Rectal smooth muscle tissue (tissue), 1 donor: ENCODE measurements around the gene DENND11.
A peak's percentile ranks its signal among the peaks of the same experiment; 100 is the strongest.

Source experiments
- H3K27ac ChIP-seq: one replicate; pipeline ENCODE4 v1.7.0; 2013; ENCODE audit warnings: low read depth, low read length, inconsistent platforms
- H3K27me3 ChIP-seq: one replicate; pipeline ENCODE4 v1.7.0; 2013; ENCODE audit warnings: low read length; ENCODE audit not compliant: control insufficient read depth, insufficient read depth
- H3K36me3 ChIP-seq: one replicate; pipeline ENCODE4 v1.7.0; 2013; ENCODE audit warnings: low read length; ENCODE audit not compliant: control insufficient read depth, insufficient read depth
- H3K4me1 ChIP-seq: one replicate; pipeline ENCODE4 v1.7.0; 2013; ENCODE audit warnings: low read length; ENCODE audit not compliant: control insufficient read depth, insufficient read depth
- H3K4me3 ChIP-seq: one replicate; pipeline ENCODE4 v1.7.0; 2013; ENCODE audit warnings: low read length
- H3K9ac ChIP-seq: one replicate; pipeline ENCODE4 v1.7.0; 2013; ENCODE audit warnings: low read length

The DENND11 gene, protein sequence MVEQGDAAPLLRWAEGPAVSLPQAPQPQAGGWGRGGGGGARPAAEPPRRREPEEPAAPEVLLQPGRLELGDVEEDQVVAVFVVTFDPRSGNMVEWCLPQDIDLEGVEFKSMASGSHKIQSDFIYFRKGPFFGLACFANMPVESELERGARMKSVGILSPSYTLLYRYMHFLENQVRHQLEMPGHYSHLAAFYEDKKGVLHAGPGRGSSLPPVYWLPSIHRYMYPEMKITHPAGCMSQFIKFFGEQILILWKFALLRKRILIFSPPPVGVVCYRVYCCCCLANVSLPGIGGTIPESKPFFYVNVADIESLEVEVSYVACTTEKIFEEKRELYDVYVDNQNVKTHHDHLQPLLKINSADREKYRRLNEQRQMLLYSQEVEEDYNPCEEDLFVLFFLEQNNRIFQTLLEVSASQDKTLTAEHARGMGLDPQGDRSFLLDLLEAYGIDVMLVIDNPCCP

DNA sequence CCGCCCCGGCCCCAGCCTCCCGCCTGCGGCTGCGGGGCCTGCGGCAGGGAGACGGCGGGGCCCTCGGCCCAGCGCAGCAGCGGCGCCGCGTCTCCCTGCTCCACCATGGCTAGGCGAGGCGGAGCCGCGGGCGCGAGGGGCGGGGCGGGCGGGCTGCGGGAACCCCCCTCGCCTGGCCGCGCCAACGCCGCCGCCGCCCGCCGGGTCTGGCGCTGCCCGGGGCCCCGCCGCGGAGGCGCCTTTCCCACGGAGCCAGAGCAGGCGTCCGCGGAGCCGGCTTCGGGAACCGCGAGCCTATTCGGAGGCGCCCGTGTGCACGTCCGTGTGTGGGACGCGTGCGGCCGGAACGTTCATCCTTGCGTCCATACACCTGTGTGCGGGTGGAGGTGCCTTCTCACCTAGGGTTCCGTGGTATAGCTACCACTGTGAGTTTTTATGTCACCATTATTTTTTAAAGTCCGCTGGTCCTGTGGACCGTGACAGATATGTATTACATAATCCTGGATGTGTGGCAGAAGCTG is at the start of gene DENND11:
Gene DENND11, minus strand, starts transcription at position 120 of the 521 bp plus-strand sequence. Its CDS starts 13 bp downstream, at position 107.
- Histone ChIP-seq H3K36me3 (no peaks in the 10 kb centered on the region), H3K4me1 (peaks cover 3% of the 10 kb centered on the region), H3K27me3 (no peaks in the 10 kb centered on the region), H3K27ac (peak within 1 kb of the TSS; percentile 57), H3K4me3 (peak within 1 kb of the TSS; percentile 73), H3K9ac (peak within 1 kb of the TSS; percentile 45)

DNA sequence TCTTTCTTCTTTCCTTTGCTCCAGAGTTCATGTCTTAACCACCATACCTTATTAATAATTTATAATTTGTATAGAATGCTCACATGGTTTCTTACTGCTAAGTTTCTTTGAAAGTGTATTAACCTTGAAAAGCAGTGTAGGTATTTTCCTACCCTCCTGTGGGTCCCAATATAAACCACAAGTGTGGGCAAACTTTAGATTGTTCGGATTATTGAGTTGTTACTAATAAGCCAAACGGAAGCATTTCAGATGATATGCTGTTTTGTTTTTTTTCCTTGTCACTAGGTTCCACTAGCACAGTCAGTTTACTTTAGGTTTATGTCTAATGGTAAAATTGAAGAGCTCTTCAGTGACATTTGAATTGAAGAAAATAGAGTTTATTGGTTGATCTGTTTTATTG is 46.4 kb upstream of the DENND11 start:
- no peak overlapping the region for H3K4me3 ChIP-seq
- peaks cover 50% of the 10 kb centered on the region for H3K36me3 ChIP-seq
- no peak overlapping the region for H3K9ac ChIP-seq
- H3K27ac ChIP-seq, result no peak overlapping the region
- no peaks in the 10 kb centered on the region for H3K27me3 ChIP-seq
- no peaks in the 10 kb centered on the region for H3K4me1 ChIP-seq

DNA sequence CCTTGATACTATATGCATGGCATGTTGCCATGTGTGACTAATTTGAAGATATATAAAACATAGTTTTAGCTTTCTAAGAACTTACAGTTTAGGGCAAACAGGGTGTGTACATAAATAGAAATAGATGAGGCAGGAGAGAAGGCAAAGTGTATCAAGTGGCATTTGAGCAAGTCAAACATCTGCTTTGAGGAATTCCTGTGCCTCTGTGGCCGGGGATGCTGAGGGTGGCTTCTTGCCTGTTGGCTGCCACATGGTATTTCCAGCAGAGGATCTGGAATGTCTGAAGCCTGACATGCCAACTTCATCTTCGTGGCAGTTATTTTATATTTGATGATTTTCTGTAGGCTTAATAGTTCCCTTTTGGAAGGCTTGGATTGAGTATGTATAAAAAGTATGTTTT is 42.2 kb upstream of the DENND11 start:
- Histone ChIP-seq H3K27me3 (no peaks in the 10 kb centered on the region), H3K36me3 (peaks cover 30% of the 10 kb centered on the region), H3K4me1 (peaks cover 3% of the 10 kb centered on the region), H3K4me3 (no peak overlapping the region), H3K27ac (no peak overlapping the region), H3K9ac (no peak overlapping the region)

DNA sequence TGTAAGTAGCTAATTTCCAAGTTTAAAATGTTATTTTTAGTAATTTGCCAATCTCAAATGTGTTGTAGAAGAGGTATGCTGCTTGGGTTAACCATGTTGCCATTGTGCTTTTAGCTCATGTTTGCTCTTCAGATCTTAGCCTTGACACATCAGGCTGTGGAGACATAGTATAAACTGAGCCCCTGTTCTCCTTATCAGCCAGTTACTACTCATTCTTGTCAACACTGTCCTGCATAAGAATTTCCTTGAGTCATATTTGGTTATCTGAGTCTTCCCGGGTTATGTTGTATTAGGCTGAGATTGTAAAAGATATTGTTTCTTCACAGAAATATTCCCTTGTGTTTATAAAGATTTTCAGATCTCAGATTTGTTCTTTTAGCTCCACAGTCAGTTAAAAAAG is 40.3 kb upstream of the DENND11 start:
- Histone ChIP-seq H3K27me3 (no peaks in the 10 kb centered on the region), H3K4me3 (no peak overlapping the region), H3K4me1 (peaks cover 8% of the 10 kb centered on the region), H3K9ac (no peak overlapping the region), H3K36me3 (peaks cover 25% of the 10 kb centered on the region), H3K27ac (no peak overlapping the region)

DNA sequence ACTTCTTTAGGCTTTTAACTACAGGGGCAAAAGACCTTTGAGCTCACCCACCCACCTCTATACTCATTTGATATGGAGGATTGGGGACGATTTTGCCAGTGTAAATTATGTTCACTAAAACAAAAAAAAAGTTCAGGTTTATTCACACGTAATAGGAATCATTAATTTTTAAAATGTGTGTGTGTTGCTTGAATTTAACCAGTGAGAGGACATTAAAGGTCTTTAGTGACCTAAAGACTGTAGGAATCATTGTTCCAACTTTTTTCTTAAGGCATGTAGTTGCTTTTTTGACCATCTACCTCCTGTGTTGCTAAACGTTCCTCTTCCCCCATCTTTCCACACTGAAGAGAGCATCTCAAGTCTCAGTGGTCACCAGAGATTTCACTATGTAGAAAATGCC is 37.3 kb upstream of the DENND11 start:
- H3K27me3 ChIP-seq, result no peaks in the 10 kb centered on the region
- peak overlapping the region; percentile 89 for H3K4me3 ChIP-seq
- no peak overlapping the region for H3K9ac ChIP-seq
- H3K36me3 ChIP-seq, result peaks cover 15% of the 10 kb centered on the region
- H3K27ac ChIP-seq, result no peak overlapping the region
- peaks cover 8% of the 10 kb centered on the region for H3K4me1 ChIP-seq

DNA sequence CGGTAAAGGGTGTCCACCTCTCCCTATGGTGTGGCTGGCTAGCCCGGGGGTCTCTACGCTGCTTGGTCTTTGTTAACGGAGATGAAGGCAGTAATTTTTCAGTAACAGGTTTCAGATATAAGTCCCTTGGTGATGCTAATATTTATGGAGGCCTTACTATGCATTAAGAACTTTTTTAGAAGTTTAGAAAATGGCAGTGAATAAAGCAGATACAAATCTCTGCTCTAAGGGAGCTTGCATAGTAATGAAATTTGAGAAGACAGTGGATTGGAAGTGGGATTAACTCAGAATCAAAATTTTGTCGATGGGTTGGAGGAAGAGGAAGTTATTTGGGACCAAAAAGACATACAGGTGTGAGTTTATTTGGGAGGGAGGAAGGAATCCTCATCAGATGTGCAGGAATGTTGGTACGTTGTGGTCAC is 36.6 kb upstream of the DENND11 start:
- no peaks in the 10 kb centered on the region for H3K27me3 ChIP-seq
- peaks cover 8% of the 10 kb centered on the region for H3K4me1 ChIP-seq
- peak overlapping the region; percentile 89 for H3K4me3 ChIP-seq
- H3K27ac ChIP-seq, result peak overlapping the region; percentile 51
- H3K36me3 ChIP-seq, result peaks cover 12% of the 10 kb centered on the region
- H3K9ac ChIP-seq, result peak overlapping the region; percentile 69

DNA sequence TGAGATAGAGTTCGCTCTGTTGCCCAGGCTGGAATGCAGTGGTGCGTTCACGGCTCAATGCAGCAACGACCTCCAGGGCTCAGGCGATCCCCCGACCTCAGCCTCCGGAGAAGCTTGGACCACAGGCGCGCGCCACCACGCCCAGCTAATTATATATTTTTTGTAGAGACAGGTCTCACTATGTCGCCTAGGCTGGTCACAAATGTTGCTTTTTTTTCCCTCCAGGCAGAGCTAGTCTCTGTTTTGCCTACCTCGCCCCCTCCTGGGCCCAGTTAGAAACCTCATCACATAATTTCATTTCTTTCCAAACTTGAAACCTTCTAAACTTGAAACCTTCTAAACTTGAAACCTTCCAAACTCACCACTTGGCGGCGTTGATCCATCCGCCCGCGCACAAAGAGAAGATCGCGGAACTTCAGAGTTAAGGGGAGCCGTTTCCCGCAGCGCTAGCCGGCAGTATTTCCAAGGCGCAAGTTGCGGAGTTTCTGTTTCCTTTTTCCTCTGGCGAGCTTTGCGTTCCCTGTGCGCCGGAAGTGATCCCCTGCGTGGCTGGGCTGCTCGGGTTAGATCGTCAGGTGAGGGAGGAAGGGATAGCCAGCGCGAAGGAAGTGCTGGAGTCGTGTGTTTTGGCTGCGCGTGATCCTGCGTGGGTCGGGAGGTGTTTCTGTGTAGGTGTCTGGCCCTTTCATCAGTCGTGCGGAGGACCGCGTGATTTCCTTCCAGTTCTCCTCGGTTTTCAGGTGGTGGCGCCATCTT is 36.0 kb upstream of the DENND11 start, which contains the start of gene SSBP1:
Gene SSBP1, plus strand, starts transcription at position 523 of the 756 bp plus-strand sequence. CDS start 809 bp downstream, outside the sequence.
- Histone ChIP-seq H3K4me1 (peaks cover 8% of the 10 kb centered on the region), H3K27me3 (no peaks in the 10 kb centered on the region), H3K9ac (peak within 1 kb of the TSS; percentile 69), H3K4me3 (peak within 1 kb of the TSS; percentile 89), H3K36me3 (peaks cover 9% of the 10 kb centered on the region), H3K27ac (peak within 1 kb of the TSS; percentile 58)

DNA sequence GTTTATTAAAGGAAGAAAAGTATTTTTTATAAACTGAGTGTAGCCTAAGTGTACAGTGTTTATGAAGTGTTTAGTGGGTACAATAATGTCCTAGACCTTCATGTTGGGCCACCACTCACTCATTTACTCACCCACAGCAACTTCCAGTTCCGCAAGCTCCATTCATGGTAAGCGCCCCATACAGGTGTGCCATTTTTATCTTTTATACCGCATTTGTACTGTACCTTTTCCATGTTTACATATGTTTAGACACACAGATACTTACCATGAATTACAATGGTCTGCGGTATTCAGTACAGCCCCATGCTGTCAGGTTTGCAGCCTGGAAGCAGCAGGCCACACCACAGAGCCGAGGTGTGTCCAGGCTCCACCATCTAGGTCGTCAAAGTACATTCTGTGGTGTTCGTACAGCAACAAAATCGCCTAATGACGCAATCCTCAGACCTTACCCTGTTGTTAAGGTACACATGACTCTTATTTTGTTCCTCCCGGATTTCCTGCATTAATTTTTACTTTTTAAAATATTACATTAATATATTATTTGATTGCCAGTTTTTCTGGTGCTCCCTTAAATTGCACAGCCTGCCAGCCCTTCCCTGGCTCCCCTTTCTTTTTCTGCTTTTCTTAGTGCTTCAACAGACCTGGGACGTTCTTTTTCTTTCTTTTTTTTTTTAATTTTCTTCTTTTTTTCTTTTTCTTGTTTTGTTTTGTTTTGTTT is 35.3 kb upstream of the DENND11 start:
- H3K4me3 ChIP-seq, result peak overlapping the region; percentile 89
- peak overlapping the region; percentile 39 for H3K9ac ChIP-seq
- H3K4me1 ChIP-seq, result peaks cover 8% of the 10 kb centered on the region
- H3K36me3 ChIP-seq, result peaks cover 9% of the 10 kb centered on the region
- peak overlapping the region; percentile 58 for H3K27ac ChIP-seq
- H3K27me3 ChIP-seq, result no peaks in the 10 kb centered on the region

DNA sequence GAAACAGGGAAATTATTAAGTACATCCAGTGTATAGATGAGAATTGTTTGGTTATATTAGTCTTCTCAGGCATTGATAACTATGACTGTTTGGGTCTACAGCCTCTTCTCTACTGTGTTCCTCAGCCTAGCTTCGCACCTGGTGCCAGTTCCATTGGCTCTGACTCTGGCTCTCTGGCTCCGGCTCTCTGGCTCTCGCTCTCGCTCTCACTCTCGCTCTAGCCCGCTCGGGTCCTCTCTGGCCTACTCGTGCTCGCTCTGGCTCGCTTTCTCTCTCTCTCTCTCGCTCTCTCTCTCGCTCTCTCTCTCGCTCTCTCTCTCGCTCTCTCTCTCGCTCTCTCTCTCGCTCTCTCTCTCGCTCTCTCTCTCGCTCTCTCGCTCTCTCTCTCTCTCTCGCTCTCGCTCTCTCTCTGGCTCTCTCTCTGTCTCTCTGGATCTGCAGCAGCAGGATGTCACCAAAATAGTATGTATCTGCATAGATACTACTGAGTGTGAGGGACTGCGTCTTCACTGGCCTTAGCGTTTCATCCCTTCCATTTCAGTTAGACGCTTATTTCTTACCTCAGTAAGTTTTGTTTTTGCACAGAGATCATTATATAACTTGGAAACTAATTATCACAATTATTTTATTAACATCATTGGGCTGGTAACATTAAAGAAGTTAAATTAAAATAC is 29.6 kb upstream of the DENND11 start:
- Histone ChIP-seq H3K36me3 (no peaks in the 10 kb centered on the region), H3K4me3 (no peak overlapping the region), H3K27ac (no peak overlapping the region), H3K9ac (no peak overlapping the region), H3K4me1 (no peaks in the 10 kb centered on the region), H3K27me3 (no peaks in the 10 kb centered on the region)

DNA sequence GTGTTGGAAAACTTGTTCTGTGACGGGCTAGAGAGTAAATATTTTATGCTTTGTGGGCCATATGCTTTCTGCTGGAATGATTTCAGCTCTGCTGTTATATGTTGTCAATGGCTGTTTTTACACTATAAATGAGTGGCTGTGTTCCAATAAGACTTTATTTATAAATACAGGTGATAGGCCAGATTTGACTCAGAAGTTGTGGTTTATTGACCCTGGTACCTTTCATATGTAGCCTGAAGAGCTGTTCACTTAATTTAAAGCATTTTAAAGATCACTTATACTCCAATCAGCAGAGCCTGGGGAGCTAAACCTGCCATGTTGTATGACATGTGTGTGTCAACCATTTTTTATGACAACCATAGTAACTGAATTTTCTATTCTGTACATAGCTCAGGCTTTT is 27.1 kb upstream of the DENND11 start:
- Histone ChIP-seq H3K4me3 (no peak overlapping the region), H3K9ac (no peak overlapping the region), H3K27me3 (no peaks in the 10 kb centered on the region), H3K27ac (no peak overlapping the region), H3K36me3 (no peaks in the 10 kb centered on the region), H3K4me1 (no peaks in the 10 kb centered on the region)

DNA sequence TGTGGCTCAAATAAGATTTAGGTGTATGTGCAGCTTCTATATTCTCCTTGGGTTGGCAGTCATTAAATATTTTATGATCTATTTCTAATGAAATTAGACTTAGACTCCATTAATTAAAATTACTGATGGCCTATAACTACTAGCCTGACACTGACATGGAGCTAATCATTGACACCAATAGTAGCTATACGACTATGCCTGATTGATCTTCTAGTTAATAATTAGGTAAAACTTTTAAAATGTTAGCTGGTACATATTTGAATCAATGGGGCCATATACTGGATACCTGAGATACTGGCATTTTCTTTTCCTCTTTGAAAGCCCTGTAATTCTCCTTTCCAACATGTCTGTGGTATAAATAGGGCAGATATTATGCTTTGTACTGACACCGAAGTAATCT is 20.6 kb upstream of the DENND11 start:
- no peak overlapping the region for H3K9ac ChIP-seq
- no peaks in the 10 kb centered on the region for H3K27me3 ChIP-seq
- H3K4me1 ChIP-seq, result no peaks in the 10 kb centered on the region
- no peak overlapping the region for H3K4me3 ChIP-seq
- no peak overlapping the region for H3K27ac ChIP-seq
- H3K36me3 ChIP-seq, result no peaks in the 10 kb centered on the region
